OCI-LY1 (cell line): ENCODE results near the gene TNIP1.

Experiments used
- CTCF ChIP-seq: fragments of 200-600 bp; sonication (generic), shearing (Covaris generic); IDR thresholded peaks from 2 replicates; pipeline ENCODE4 v1.5.1; 2017; ENCODE audit warnings: mild to moderate bottlenecking, antibody characterized with exemption, low read length, moderate library complexity, mixed read lengths
- EZH2 ChIP-seq: fragments of 200-600 bp; sonication (generic), shearing (Covaris generic); IDR thresholded peaks from 2 replicates; pipeline ENCODE4 v1.8.0; 2017; ENCODE audit warnings: borderline replicate concordance, mixed run types, mild to moderate bottlenecking, antibody characterized with exemption, low read length, moderate library complexity, mixed read lengths

- no peak for TF ChIP-seq EZH2
- TF ChIP-seq CTCF, result no peak
Observed at GRCh38 chr5:151026088-151026487, 54.7 kb downstream of the TNIP1 start.
